ENCODE results near the gene TMEM179.

DNA sequence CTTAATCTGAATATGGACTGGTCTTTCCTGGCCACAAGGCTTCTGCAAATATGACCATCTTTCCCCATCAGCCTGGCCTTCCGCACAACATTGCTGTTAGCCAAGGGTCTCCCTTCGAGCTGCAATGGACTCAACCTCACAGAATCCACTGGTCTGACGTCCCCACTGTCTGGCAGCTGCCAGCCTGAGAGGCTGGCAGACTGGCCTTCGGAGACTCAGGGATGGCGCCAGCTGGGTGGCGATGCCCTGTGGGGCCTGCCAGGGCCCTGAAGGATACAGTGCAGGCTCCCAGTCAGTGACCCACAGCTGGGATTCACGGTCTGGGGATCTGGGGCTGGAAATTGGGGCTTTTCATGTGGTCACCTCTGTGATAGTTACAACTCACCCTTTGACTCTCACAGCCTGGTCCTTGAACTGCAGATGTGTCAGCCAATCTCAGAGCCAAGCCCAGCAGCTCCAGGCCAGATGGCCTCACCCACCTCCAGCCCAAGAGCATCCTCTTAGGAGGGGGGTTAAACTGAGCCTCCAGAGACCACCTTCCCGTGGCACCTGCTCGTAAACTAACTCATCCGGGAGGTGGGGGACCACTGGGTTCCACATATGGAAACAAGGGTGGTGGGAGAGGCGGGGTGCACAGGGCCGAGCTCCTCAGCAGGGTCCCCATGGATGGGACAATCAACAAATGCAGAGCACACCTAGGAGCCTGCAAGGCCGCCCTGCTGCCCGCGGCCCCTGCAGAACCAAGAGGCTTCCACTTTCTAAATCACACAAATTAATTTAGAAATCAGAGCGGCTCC is 46.1 kb downstream of the TMEM179 start:
- no peak for TF ChIP-seq CTCF (IDR thresholded peaks at IDR 0.05)
- TF ChIP-seq POLR2A (IDR thresholded peaks at IDR 0.05), result no peak
